GM21717 (cell line): ENCODE results near the gene TIAM1.

Experiments
- ATAC-seq: cut with Tn5 transposase; IDR thresholded peaks from one replicate; pipeline ENCODE4 v1.9.1; 2021; ENCODE audit warnings: mild to moderate bottlenecking, moderate library complexity; ENCODE audit not compliant: unreplicated experiment

Gene TIAM1

DNA sequence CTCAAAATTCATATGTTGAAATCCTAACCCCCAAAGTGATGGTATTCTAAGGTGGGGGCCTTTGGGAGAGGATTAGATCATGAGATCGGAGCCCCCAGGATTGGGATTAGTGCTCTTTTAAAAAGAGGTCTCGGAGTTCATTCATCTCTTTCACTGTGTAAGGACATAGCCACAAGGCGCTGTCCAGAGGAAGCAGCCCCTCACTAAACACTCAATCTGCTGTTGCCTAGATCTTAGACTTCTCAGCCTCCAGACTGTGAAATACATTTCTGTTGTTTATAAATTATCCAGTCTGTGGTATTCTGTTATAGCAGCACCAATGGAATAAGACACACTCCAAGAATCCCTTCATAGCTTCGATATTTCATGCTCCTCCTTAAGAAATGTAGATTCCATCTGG is 12.4 kb upstream of the TIAM1 start:
- no peak for ATAC-seq

DNA sequence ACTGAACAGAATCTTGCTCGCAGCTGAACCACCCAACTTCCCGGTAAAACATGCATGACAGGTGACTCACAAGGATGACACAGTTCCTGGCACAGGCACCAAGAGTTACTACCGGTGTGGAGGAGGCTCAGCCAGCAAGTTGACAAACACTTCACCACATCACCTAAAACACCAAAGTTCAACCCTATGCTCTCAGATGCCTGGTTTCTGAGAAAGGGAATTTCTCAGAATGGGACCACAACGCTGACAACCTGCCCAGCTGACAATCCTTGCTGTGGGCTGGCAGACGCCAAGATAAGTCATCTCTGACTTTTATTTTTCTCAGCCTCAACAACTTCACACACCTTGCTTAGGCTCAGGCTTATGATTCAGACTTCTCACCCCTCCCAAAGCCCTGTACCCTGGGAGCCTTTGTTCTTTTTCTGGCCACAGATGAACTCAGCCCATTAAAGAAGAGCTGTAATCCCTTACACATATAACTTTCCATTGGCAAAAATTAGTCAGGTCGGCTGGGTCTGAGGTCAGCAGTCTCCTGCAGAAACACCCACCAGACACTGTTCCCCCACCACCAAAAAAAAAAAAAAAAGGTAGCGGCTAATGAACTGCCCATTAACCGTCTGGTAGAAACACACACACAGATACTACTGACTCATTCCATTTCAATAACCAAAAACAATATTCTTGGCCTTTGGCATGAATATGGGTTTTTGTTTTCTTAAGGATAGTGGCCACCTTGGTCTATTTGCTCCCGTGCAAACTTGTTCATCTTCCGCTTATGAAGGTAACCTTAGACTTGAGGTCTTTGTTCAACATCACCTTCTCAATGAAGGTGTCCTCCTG is 10.8 kb upstream of the TIAM1 start:
- peak; percentile 67 for ATAC-seq

DNA sequence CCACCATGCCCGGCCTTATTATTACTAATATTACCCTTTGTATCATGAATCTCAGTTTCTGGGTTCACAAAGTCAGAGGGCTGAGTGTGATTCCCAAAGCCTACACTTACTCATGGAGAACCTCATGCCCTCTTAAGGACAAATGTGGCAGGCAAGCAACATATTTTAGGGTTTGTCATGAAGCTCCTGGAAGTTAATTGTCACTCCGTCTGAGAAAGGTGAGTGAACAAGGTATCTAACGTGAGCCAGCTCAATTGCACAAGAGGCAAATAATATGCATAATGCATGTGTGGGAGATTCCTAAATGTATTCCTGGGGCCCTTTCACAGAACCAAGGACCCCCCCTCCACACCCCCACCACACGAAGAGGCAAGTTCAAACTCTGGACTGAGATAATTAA is 10.1 kb upstream of the TIAM1 start:
- ATAC-seq = no peak

DNA sequence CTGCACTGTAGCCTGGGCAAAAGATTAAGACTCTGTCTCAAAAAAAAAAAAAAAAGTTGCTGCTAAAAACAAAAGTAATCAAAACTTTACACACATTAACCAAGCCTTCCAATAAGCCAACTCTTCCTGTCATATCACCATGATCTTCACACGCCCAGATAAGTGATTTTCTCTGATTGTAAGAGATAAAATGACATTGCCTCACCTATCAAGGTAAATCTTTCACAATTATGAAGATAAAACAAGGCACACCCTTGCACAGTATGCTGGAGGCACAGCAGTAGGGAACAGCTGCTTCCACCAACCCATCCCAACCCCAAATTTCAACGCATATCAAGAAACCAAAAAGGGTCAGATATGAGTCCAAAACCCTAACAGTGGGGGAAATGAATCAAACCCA is 8.8 kb upstream of the TIAM1 start:
- no peak for ATAC-seq

DNA sequence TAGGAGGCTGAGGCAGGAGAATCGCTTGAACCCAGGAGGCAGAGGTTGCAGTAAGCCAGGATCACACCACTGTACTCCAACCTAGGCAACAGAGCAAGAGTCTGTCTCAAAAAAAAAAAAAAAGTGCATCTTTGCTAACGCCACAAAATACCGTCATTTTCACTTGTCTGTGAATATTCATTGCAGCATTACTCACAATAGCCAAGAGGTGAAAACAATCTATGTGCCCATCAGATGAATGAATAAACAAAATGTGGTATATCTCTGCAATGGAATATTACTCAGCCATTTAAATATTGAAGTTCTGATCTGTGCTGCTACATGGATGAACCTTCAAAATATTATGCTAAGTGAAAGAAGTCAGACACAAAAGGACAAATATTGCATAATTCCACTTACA is 7.9 kb upstream of the TIAM1 start:
- no peak for ATAC-seq

DNA sequence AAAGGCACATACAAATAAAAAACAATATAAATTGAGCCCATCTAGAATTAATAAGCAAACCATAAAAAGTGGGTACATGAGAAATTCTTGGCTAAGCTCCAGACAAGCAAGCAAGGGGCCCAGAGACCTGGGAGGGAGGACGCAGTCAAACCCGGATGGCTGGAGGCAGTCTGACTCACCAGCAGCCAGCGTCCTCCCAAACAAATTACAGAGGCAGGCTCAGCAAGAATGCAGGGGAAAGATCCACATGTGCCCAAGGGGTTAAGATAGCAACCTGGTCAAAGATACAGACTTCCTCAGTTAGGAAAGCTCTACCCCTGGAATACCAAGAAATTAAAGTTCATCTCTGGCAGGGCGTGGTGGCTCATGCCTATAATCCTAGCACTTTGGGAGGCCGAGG is 7.4 kb upstream of the TIAM1 start:
- ATAC-seq = no peak

DNA sequence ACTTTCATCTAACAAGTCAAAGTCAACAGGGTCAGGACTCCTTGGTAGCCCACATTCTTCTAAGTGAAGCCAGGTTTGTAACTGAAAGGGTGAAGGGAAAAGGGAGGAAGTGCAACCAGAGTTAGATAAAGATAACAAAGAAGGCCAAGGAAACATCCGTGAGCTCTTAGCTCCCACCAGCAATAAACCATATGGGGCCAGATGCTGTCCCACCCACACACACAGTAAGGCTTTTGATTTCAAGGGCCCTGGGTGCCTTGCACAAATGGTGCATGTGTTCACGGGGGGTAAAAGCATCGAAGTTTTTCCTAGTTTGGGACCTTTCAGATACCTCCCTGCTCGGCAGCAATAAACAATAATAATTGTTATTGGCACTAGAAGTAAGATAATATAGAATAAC is 5.1 kb upstream of the TIAM1 start:
- ATAC-seq = no peak

DNA sequence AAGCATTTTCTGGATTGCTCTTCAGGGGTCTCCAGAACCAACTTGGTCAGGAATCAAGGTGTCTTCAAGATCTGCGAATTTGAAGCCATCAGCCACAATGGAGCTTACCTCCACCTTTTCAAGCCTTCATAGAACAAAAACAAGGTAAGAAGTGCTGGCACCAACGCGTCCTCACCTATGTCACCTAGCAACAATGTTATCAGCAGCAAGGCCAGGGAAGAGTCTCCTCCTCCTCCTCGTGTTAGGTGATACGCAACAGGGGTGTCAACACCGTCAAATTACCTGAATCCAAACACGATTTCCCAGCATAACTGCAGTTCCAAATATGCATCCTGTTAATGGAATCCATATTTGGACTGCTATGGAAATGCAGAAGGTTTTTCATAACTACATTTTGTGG is 4.1 kb upstream of the TIAM1 start:
- ATAC-seq = no peak

DNA sequence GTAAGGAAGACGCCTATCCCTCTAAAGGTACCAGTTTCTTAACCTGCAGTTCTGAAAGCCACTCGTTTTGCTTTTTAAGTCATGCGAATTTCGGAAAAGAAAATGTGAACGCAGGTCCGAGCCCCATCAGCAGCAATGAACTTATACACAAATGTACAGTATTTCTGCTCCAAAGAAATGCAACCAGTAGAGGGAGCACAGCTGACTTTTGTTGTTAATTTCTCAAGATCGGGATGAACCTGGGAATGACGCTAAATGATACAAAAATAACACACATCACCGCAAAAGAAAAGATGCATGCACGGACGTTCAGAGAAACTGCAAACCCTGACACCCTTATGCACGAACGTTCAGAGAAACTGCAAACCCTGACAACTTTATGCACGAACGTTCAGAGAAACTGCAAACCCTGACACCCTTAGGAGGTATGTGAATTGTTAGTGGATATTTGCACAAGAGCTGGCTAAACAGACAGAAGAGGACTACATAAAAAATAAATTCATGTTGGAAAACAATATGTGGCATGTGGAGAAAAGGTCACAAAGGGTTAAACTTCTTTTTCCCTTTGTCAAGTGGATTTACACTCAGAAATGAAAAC is 3.5 kb upstream of the TIAM1 start:
- ATAC-seq = no peak

DNA sequence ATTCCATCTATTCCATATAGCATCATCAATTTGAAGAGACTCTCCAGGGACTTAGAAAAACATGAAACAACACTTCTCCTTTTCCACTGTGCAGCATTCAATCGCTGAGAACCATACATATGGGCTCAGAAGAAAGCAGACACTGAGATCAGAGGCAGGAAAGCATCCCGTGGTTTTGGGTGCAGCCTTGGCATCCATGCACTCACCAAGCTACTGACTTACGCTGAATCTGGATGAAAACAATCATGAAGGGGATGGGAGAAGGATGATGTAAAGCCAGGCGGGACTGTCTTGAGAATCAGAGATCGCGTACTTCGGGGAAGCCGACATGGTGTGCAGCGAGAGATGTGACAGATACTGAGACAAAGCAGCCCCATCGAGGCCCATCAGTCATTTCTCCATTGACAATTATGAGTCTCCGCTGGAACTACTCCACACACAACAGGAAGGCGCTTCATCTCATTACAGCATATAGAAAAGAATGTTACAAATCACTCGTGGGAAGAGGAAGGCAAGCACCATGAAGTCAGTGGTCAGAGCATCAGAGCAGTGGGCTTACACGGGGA is 2.3 kb upstream of the TIAM1 start:
- ATAC-seq = no peak

DNA sequence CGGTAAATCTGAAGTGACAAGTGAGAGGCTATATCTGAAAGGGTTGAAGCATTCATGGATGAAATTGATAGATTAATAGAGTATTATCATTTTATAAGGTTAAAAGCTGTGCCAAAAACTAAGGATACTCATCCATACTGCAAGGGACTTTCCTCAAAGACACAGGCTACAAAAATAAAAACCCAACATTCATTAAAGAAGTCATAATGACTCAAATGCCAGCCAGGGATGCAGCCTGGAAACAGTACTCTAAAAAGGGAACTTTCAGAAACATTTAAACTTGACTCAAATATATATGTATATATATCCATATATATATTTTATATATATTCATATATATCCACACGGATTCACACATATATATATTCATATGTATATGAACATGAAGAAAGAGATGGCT is 1.1 kb upstream of the TIAM1 start:
- ATAC-seq = no peak

DNA sequence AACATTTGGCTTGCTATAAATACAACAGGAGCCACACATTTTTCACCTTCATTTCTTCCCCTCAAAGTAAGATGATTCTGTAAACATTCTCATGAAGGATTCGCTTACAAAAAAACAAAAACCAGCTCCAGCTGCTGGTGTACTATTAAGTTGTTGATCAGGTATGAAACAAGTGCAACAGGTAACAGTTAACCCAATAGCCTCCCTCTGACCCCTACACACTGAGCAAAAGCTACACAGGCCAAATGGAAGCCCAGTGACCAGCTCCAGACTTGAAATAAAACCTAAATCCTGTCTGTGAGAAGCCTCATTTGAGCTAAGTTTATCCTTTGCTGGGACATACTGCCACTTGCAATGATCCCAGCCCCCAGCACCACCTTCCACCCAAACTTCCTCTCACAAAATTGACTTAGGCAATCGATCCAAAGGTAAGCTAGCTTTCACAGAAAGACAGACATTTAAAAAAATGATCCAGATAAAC is 991 bp downstream of the TIAM1 start:
- no peak for ATAC-seq

DNA sequence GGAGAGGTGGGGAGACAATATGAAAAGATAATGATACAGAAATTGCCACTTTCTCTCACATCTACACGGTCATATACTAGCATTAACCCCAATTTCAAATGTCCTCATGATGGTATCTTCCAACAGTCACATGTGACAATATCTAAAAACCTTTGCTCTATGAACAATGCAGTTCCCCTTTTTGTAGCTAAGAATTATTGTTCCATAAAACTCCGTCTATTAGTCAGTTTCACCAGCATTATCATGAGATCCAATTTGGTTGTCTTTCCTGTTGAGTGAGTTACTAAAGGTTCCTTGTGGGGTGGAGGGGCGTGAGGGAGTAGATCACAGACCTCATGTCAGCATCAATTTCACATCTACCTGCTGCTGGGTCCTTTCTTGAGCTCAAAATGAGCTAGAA is 1.7 kb downstream of the TIAM1 start:
- no peak for ATAC-seq

DNA sequence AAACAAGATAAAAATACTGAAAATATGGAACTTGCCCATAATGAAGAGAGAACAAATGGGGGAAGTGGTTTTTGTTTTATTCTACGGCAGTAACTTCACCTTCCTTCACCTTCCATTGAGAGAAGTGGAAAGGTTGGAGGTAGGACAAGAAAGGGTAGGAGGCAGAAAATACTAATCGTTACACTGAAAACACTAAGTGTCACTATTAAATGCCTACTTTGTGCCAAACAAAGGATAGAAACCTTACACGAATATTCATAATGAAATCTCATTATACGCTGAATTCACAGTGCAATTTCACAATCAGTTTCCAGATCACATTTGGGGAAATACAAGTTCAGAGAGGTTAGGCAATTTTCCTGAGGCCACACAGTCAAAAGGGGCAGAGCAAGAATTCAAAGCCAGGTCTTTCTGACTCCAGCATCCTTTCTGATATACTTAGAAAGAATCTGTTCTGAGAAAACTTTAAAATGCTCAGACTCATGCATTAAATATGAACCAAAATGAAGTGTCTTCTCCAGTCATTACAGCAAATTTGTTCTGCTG is 3.0 kb downstream of the TIAM1 start:
- no peak for ATAC-seq

DNA sequence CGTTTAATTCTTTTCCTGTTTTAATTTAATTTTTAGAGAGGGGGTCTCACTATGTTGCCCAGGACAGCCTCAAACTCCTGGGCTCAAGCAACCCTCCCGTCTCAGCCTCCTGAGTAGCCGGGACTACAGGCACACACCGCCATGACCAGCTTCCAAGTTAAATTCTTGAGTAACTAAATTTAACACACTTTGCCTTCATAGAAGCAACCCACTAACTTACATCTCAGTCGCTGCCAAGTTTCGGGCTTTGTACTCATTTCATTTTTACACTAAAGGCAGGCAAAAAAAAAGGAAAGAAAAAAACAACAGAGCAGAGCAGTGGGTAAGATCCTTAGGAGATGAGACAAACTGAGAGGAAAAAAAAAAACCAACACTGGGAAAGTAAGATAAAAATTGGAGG is 3.5 kb downstream of the TIAM1 start:
- ATAC-seq = no peak

DNA sequence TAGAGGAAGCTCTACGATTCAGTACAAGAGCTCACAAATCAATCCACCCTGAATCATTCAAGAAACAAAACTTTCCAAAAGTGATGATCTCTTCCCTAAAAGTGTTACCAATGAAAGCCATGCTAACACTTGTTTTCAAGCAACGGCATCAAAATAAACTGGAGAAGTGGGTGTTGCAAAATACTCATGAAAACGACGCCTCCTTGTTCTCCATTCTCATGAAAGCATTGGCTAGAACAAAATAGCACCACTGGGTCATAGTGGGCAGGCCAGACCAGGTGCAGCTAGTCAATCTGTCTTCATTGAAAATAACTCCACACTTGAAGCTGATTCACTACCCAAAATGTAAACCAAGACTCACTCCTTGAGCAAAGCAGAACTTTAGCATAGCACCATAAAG is 4.3 kb downstream of the TIAM1 start:
- ATAC-seq = no peak

DNA sequence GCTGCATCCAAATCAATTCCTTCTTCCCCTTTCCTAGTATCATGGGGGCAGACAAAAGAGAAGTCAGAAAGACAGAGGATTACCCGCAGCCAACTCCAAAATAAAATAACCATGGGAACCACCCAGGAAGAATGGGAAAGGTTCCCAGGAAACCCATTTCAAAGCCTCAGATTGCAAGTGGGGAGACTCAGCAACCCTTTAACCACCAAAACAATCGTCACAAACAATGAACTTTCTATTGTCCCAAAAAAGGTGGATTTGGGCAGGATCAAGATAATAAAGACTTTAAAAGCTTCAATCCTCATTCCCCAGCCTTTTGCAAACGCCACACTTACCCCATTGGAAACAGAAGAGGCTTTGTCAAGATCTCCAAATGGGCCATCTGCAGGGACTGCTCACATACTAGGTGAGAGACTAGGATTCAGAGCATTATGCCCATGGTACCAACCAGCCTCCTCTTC is 5.1 kb downstream of the TIAM1 start:
- ATAC-seq = no peak

DNA sequence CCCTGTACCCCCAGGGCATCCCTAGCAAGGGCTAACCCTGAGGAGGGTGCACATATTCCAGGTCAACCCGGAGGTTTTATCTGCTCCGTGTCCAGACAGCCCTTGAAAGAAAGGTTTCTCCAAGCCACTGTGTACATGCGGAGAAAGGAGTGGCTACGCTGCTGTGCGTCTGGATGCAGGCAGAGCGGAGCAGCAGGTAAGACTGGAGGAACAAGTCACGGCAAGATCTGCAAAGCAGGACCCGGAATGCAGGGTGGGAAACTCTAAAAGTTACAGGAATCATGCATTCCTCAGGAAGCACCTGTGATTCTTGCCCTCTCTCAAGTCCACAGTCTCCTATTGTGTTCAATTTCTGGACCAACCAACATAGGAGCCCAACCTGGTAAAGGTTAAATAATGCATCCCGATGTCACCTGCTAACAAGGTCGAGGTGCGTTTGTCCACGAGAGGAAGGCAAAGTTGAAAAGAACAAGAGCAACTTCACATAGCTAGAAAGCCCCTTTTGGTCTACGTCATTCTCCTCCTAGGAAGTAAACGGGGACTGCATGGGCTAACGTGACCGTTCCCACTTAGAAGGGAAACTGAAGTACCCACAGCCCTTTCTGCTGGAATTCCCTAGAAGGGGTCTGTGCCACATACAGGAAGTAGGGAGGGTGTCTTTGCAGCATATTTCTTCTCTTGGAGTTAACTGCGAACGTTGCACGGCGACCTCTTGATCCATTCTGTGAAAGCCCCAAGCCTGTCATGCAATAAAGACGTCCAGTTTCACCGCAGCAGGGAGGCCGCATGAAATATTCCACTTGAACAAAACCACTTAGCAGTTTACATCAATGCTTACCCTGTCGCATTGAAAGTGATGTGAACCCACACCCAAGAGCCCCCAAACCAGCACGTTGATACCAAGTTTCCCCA is 5.8 kb downstream of the TIAM1 start:
- no peak for ATAC-seq

DNA sequence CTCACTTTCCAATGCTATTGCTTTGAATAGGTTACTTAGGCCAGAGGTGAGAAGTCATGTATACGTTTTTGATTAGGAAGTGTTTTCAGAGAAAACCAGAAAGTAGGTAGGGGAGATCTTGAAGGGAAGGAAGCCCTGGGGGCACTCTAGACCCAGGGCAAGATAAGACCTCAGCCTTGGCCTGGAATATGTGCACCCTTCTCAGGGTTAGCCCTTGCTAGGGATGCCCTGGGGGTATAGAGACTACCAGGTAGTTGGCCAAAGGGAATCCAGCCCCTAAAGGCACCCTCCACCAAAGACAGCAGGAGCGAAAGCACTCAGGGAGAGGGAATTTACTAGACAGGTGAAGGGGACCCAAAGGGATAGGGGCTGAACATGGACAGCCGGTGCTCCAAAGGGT is 7.0 kb downstream of the TIAM1 start:
- ATAC-seq = no peak

DNA sequence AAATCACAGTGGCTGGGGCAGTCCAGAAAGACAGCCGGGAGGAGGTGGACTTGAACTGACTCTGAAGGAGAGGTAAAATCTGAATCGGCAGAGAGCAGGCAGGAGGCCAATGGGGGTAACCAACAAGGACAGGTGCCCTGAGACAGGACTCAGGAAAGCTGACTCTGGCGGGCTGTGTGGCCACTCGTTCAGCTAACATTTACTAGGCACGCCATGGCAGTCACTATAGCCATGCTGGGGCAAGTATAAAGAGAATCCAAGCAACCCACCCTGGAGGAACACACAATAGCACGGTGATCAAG is 7.4 kb downstream of the TIAM1 start:
- ATAC-seq = no peak
